OCI-LY3 (cell line): Measurements from ENCODE around the gene EEF1G.
A peak's percentile ranks its signal among the peaks of the same experiment; 100 is the strongest.
"Not testable (repeated sequence)": the region's sequence is repeated elsewhere in the genome, so short reads cannot be mapped to it uniquely, and the experiment has no call there.

Experiments used
- H2AFZ ChIP-seq: fragments of 200-600, 300-600 bp; shearing (Covaris generic); 2 replicates; pipeline ENCODE4 v1.6.0; 2014; ENCODE audit warnings: antibody characterized with exemption, low read depth, low read length
- H3K27ac ChIP-seq: fragments of 200-600, 300-600 bp; sonication (generic); 2 replicates; pipeline ENCODE4 v1.5.1; 2014; ENCODE audit warnings: mild to moderate bottlenecking, low read length, moderate library complexity, mixed read lengths
- H3K27me3 ChIP-seq: fragments of 200-600, 300-600 bp; sonication (generic); 2 replicates; pipeline ENCODE4 v1.6.1; 2014; ENCODE audit warnings: low read depth, low read length, mixed read lengths
- H3K36me3 ChIP-seq: fragments of 200-600, 300-600 bp; sonication (generic); replicated peaks from 2 replicates; pipeline ENCODE3; 2014; ENCODE audit warnings: low read depth, low read length, mixed read lengths
- H3K4me1 ChIP-seq: fragments of 300-600, 200-600 bp; sonication (generic); 2 replicates; pipeline ENCODE4 v1.6.1; 2014; ENCODE audit warnings: low read length, mixed read lengths
- H3K4me2 ChIP-seq: fragments of 200-600, 300-600 bp; sonication (generic); 2 replicates; pipeline ENCODE4 v1.6.1; 2014; ENCODE audit warnings: low read length, mixed read lengths
- H3K4me3 ChIP-seq: fragments of 300-600, 200-600 bp; sonication (generic); 2 replicates; pipeline ENCODE4 v1.5.1; 2014; ENCODE audit warnings: antibody characterized with exemption, mild to moderate bottlenecking, low read length, moderate library complexity
- H3K79me2 ChIP-seq: fragments of 300-600, 200-600 bp; shearing (Covaris generic); 2 replicates; pipeline ENCODE4 v1.6.1; 2014; ENCODE audit warnings: mild to moderate bottlenecking, low read length, mixed read lengths
- H3K9ac ChIP-seq: fragments of 300-600, 200-600 bp; shearing (Covaris generic); 2 replicates; pipeline ENCODE4 v1.6.0; 2014; ENCODE audit warnings: mild to moderate bottlenecking, low read length, moderate library complexity
- H3K9me3 ChIP-seq: fragments of 200-600, 300-600 bp; shearing (Covaris generic); 2 replicates; pipeline ENCODE4 v1.6.1; 2014; ENCODE audit warnings: low read length, mixed read lengths; ENCODE audit not compliant: insufficient read depth
- H4K20me1 ChIP-seq: fragments of 200-600, 300-600 bp; sonication (generic); 2 replicates; pipeline ENCODE4 v1.6.1; 2016; ENCODE audit warnings: low read length, mixed read lengths; ENCODE audit not compliant: insufficient read depth
- CTCF ChIP-seq: fragments of 200-600, 300-600 bp; sonication (generic); IDR thresholded peaks from 2 replicates; pipeline ENCODE4 v1.5.1; 2014; ENCODE audit warnings: antibody characterized with exemption, low read length, low read depth
- EZH2phosphoT487 ChIP-seq: fragments of 200-600 bp; shearing (Covaris generic); IDR thresholded peaks from 2 replicates; pipeline ENCODE4 v1.6.1; 2018; ENCODE audit warnings: antibody characterized with exemption, mixed run types, low read depth

EEF1G gene

DNA sequence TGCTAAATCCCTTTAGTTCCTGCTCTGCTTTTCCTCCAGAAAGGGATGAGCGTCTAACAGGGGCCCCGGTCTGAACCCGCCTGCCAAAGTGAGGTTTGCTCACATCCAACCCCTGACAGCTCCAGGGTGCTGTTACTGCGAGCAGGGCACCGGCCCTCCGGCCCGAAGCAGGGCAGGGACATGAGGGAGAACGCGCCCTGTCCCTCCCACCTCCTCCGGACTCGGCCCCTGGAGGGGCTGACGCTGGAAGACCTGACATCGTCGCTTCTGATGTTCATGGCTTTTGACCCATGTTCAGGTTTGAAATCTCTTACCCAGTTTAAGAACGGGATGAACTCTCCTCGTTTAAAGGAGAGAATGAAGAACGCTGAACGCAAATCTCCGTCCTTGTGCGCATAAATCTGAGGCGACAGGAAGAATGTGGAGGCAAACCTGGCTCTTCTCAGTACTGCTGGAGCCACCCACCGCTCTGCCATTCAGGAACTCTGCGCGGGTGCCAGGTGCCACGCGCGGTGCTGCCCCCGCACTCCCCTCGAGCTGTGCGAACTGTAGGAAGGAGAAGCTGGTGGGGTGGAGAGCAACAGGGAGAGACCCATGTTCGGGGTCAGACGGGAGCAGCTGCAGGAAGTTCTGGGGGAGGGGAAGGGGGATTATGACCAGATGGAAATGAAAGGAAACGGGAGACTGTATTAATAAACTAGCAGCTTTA lies 826 bp upstream of the EEF1G start:
- Histone ChIP-seq H2AFZ (peak overlapping the region; percentile 69), H3K4me1 (peaks cover 37% of the 10 kb centered on the region), H3K36me3 (peaks cover 66% of the 10 kb centered on the region), H3K27me3 (no peaks in the 10 kb centered on the region), H3K4me2 (peak overlapping the region; percentile 87), H3K27ac (peak overlapping the region; percentile 59), H3K9ac (peak overlapping the region; percentile 89), H4K20me1 (peaks cover 4% of the 10 kb centered on the region; the same call in 1 of the 2 replicates), H3K79me2 (peaks cover 47% of the 10 kb centered on the region), H3K9me3 (no peaks in the 10 kb centered on the region), H3K4me3 (peak overlapping the region; percentile 79)
- TF ChIP-seq CTCF (no peak), EZH2phosphoT487 (no peak)

DNA sequence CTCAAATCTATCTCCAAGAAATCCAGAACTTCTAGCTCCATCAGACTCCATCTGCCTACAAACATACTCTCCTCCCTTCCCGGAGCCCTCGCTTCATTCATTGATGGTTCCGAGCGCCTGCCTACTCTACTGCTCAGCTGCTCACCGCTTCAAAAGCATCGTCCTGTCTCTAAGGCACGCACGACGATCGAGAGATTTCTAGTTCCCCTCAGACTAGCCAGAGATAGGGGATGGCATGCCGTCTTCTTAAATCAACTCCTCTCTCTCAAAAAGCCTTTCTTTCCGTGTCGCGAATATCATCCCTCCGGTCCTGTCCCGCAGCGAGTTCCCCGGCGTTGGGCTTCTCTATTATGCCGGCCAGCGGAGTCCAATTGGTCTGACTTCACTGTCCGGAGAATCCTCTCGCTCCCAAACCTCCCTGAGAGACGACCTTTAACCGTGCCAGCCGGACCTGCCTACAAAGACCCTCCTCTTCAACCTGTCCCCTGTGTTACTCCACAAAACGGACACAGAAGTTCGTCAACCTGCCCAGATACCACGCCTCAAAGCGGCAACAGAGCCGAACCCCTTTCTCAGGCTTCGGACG lies 592 bp downstream of the EEF1G start:
- TF ChIP-seq EZH2phosphoT487 (no peak), CTCF (no peak)
- H3K36me3 ChIP-seq: peaks cover 63% of the 10 kb centered on the region
- H3K4me2 ChIP-seq: peak overlapping the region; percentile 73
- peaks cover 60% of the 10 kb centered on the region for H3K79me2 ChIP-seq
- no peaks in the 10 kb centered on the region for H3K27me3 ChIP-seq
- H2AFZ ChIP-seq: 0 out of 2 replicates have a peak overlapping the region, but pooled peaks have one; percentile 15
- peak overlapping the region; percentile 93 for H3K4me3 ChIP-seq
- peaks cover 7% of the 10 kb centered on the region; the same call in 1 of the 2 replicates for H4K20me1 ChIP-seq
- no peaks in the 10 kb centered on the region for H3K9me3 ChIP-seq
- peaks cover 46% of the 10 kb centered on the region for H3K4me1 ChIP-seq
- H3K9ac ChIP-seq: peak overlapping the region; percentile 95
- peak overlapping the region; percentile 63 for H3K27ac ChIP-seq

GRCh38 chr11:62572431-62572830 lies 1.3 kb downstream of the EEF1G start:
- Histone ChIP-seq H3K4me1 (peaks cover 52% of the 10 kb centered on the region), H3K4me2 (peak overlapping the region; percentile 73), H3K9ac (peak overlapping the region; percentile 95), H3K9me3 (no peaks in the 10 kb centered on the region), H2AFZ (no peak overlapping the region), H3K79me2 (peaks cover 66% of the 10 kb centered on the region), H3K36me3 (peaks cover 63% of the 10 kb centered on the region), H4K20me1 (peaks cover 7% of the 10 kb centered on the region; the same call in 1 of the 2 replicates), H3K27me3 (no peaks in the 10 kb centered on the region), H3K4me3 (peak overlapping the region; percentile 93), H3K27ac (peak overlapping the region; percentile 63)
- TF ChIP-seq CTCF (no peak), EZH2phosphoT487 (no peak)

DNA sequence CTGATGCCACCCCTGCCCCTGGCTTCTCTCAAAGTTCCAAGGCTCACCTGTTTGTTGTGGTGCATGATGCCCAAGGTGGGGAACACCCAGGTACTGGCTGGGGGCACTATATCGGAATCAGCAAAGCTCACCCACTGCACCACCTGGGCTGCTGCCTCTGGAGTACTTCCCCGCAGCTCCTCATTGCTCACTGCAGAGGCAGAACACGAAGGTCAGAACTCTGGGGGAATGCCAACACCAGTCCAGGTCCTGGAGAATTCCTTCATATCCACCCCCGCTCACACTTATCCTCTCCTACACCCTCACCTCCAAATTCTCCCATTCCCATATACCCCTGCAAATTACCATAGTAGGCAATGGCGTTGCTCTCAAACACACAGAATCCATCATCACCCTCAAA lies 2.2 kb downstream of the EEF1G start:
- H3K9me3 ChIP-seq, H2AFZ ChIP-seq, H3K27me3 ChIP-seq, H4K20me1 ChIP-seq, H3K9ac ChIP-seq: not testable (repeated sequence)
- peaks cover 64% of the 10 kb centered on the region for H3K36me3 ChIP-seq
- peaks cover 75% of the 10 kb centered on the region for H3K79me2 ChIP-seq
- H3K4me3 ChIP-seq: peak overlapping the region; percentile 93; the same call in 1 of the 2 replicates
- peak overlapping the region; percentile 63 for H3K27ac ChIP-seq
- H3K4me1 ChIP-seq: peaks cover 58% of the 10 kb centered on the region
- peak overlapping the region; percentile 73 for H3K4me2 ChIP-seq

DNA sequence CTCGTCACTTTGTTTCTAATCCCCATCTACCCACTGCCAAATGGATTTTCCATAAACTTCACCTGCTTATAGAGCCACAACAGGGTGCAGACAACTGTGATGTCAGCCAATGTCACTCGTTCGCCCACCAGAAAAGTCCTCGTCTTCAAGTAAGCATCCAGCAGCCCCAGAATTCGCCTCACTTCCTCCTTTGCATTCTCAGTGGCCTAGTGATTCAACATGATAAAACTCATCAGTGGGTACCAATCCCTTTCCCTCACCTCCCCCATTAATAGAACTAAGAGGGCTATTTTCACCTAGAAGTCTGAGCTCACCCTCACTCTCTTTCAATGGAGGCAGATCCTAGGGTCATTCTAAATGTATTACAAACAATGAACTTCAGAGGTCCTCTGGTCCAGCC lies 2.8 kb downstream of the EEF1G start:
- Histone ChIP-seq H3K4me1 (peaks cover 58% of the 10 kb centered on the region), H3K4me2 (peak overlapping the region; percentile 73), H4K20me1 (peaks cover 11% of the 10 kb centered on the region; the same call in 1 of the 2 replicates), H3K79me2 (peaks cover 81% of the 10 kb centered on the region), H3K36me3 (peaks cover 64% of the 10 kb centered on the region), H3K27ac (peak overlapping the region; percentile 35)
- H3K9me3 ChIP-seq, H3K4me3 ChIP-seq, H3K27me3 ChIP-seq, H2AFZ ChIP-seq, H3K9ac ChIP-seq: not testable (repeated sequence)
